ENCODE data around the gene MAPK8IP2.
A peak's percentile ranks its signal among the peaks of the same experiment; 100 is the strongest.

Gene MAPK8IP2

DNA sequence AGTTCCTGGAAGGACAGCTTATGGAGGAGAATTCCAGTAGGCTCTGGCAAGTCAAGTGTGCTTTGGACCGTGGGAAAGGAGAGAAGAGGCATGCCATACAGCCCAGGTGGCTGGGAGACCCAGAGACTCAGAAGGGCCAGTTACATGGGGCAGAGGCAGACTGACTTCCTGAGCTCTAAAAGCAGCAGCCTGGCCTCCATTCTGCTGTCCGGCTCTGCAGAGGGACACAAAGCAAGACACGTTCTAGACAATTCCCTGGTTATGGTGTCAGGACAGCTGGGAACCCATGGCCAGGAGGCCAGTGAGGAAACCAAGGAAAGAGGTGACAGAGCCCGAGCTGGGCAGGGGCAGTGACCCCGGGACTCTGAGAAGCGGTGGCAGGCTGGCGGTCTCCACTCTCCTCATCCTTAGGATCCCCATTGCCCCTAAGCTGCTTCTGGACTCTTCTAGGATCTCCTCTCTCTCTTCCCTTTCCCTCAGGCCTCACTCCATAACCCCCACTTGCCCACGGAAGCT is 25.1 kb upstream of the MAPK8IP2 start:
- DNase-seq (ENCODE audit: low read depth in 3 of 3), result no peak

DNA sequence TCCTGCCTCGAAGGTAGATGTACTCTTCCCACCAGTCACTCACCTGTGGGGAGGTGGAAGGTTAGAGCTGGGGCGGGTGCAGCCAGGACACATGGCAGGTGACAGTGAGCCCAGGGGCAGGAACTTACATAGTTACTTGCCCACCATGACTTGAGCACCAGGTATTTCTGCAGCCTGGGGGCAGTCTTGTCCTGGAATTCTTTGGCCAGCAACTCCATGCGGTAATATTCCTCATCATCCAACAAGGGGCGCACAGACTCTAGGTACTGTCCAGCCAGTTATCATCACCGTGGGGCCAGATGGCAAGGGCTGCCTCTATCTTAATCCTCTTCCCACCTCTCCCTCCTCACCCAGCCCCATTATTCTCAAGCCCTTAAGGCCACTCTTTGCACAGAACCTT is 24.5 kb upstream of the MAPK8IP2 start:
- no peak for DNase-seq (ENCODE audit: low read depth in 3 of 3)

DNA sequence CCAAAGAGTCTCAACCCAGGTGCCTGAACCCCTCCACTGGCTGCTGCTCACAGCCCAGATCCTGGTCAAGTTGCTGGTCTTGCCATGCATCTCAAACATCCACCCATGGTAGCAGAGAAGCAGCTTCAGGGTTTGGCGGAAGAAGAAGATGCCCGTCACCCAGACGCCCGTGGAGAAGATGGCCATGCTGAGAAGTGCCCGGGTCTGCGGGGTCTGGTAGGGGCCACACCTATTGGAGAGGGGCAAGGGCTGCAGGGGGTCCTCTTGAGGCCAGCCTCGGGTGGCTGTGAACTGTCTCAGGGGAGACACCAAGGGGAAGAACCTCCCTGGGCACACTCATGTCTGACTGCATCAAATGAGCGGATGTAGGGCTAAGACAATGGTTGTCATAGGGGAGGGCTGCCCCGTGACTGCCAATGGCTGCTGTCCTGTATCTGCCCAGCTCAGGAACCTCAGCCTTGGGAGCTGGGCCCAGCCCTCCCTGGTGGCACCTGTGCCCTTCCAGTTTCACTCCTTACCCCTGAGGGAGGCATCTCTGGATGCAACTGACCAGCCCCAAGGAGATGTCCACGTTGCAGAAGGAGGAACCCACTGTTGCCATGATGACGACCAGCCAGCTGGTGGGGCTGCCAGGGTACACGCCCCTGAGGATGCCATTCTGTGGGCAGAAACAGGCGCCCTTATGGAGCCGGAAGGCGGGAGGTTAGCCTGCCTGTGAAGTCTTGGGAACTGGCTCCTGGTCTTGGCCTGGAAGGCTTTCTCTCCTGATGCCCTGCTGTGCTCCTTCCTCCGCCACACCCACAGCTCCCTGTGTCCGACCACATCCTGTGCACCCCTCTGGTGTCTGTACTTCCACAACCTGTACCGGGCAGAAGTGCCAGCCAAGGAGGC is 23.5 kb upstream of the MAPK8IP2 start:
- no peak for DNase-seq (ENCODE audit: low read depth in 3 of 3)

GRCh38 chr22:50577697-50577986 is 23.0 kb upstream of the MAPK8IP2 start:
- DNase-seq (ENCODE audit: low read depth in 3 of 3), result no peak

GRCh38 chr22:50577987-50578775 is 22.4 kb upstream of the MAPK8IP2 start, which contains the start of gene CPT1B:
TSS of gene CPT1B (minus strand) at chr22:50578427. CDS start at chr22:50577915, 512 bp downstream.
- DNase-seq (ENCODE audit: low read depth in 3 of 3), result no peak

GRCh38 chr22:50578776-50579310 is 21.8 kb upstream of the MAPK8IP2 start:
- DNase-seq (ENCODE audit: low read depth in 3 of 3), result no peak

DNA sequence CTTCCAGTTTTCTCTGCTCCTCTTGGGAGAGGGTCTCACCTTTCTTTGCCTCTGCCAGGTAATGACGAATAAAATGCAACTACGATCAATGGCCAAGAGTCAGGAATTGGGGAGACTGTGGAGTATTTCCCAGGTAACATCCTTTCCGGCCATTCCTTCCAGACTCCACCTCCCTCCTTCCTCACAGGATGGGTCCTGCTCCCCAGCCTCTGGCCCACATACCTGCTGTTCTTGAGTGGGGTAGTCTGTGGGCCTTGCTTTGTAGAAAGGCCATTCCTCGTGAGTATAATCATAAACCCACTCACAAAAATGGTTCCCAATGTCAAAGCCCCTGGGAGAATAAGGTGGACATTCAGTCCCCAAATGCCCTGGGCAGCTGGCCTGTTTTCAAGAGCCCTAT is 20.8 kb upstream of the MAPK8IP2 start:
- no peak for DNase-seq (ENCODE audit: low read depth in 3 of 3)

GRCh38 chr22:50581031-50581949 is 19.3 kb upstream of the MAPK8IP2 start:
- no peak for DNase-seq (ENCODE audit: low read depth in 3 of 3)

- DNase-seq (ENCODE audit: low read depth in 3 of 3), result peak in 1 of 3 experiments; percentile 24
These were observed 18.6 kb upstream of the MAPK8IP2 start for GRCh38 chr22:50581950-50582492.

GRCh38 chr22:50582493-50583293 is 17.9 kb upstream of the MAPK8IP2 start, which contains the start of gene CHKB:
TSS of gene CHKB (minus strand) at chr22:50582849. CDS start at chr22:50582781, 68 bp downstream.
- DNase-seq (ENCODE audit: low read depth in 3 of 3), result peak; percentile 96 to 99 (median 97)

- DNase-seq (ENCODE audit: low read depth in 3 of 3), result peak in 1 of 3 experiments; percentile 14
These were observed 17.2 kb upstream of the MAPK8IP2 start for GRCh38 chr22:50583294-50583861.

DNA sequence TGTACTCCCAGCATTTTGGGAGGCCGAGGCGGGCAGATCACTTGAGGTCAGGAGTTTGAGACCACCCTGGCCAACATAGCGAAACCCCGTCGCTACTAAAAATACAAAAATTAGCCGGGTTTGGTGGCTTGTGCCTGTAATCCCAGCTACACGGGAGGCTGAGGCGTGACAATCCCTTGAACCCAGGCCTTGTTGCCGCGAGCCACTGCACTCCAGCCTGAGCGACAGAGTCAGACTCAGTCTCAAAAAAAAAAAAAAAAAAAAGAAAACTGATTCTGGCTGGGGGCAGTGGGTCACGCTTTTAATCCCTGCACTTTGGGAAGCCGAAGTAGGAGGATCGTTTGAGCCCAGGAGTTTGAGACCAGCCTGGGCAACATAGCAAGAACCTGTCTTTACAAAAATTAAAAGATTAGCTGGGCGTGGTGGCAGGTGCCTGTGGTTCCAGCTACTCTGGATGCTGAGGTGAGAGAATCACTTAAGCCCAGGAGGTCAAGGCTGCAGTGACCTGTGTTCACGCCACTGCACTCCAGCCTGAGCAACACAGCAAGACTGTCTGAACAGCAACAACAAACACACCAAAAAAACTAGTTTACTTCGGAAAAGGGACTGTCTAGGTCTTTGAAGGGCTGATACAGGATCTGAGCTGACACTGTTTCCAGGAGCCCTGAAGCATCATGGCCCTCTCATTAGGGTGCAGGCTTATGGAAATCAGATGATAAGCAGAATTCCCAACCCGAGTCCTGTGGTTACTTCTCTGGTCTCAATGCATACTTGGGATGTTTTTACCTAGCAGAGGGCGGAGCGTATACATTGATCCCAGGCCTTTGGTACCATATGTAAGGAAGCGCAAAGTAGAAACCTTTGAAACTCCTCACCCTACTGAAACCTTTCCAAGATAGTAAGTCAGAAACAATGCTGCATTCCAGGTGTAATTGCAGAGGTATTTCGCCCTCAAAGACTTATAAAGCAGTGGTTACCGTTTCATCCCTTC is 16.2 kb upstream of the MAPK8IP2 start:
- no peak for DNase-seq (ENCODE audit: low read depth in 3 of 3)

GRCh38 chr22:50585238-50585637 is 15.4 kb upstream of the MAPK8IP2 start:
- no peak for DNase-seq (ENCODE audit: low read depth in 3 of 3)

DNA sequence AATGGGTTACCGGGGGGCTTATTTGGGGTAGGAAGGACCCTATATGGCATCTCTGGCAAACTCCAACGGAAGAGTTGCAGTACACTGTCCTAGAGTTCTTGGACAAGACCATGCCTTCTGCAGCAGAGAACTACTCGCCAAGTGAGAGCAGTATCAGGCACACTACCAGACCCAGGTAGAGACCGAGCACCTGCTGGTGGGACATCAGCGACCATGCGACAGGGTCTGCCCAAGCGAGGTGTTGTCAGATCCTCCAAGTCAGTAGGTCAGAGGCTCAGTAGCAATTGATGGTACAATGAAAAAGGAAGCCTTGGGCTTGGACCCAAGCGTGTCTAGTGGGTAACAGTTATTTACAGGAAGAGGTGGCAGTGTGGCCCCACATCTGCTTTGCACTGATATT is 14.8 kb upstream of the MAPK8IP2 start:
- no peak for DNase-seq (ENCODE audit: low read depth in 3 of 3)

- no peak for DNase-seq (ENCODE audit: low read depth in 3 of 3)
These were observed 14.2 kb upstream of the MAPK8IP2 start for GRCh38 chr22:50586416-50586815.

- no peak for DNase-seq (ENCODE audit: low read depth in 3 of 3)
These were observed 13.2 kb upstream of the MAPK8IP2 start for GRCh38 chr22:50587407-50587806.

DNA sequence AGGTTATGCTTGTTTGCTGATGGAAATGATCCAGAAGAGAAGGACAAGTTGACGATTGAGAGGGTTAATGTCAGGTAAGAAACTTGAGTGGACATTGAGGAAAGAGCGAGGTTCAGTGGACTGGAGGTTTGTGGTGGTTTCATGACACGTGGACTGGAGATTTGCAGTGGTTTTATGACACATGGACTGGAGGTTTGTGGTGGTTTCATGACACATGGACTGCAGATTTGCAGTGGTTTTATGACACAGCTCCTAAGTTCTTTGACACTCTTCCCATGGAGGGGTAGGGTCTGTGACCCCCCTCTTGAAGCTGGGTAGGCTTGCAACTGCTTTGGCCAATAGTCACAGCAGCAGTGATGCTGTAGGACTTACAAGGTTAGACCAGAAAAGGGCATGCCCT is 5.4 kb upstream of the MAPK8IP2 start:
- no peak for DNase-seq (ENCODE audit: low read depth in 3 of 3)

- no peak for DNase-seq (ENCODE audit: low read depth in 3 of 3)
These were observed 3.5 kb upstream of the MAPK8IP2 start for GRCh38 chr22:50597097-50597496.

Measured in stimulated activated CD4-positive, alpha-beta T cell treated with anti-CD3 and anti-CD28 coated beads, TNF-alpha, amount 100 ng/mL, for 24 hours (primary cell).